Endothelial cell of hepatic sinusoid (primary cell): ENCODE results near the gene SRGAP2B.
"Not testable (repeated sequence)": the region's sequence is repeated elsewhere in the genome, so short reads cannot be mapped to it uniquely, and the experiment has no call there.

ENCODE experiments used
- in situ Hi-C: cut with HindIII; loops from 2 replicates; pipeline ENCODE4 v1.10.0; 2017; ENCODE audit warnings: low sequenced_read_pairs

The SRGAP2B gene

GRCh38 chr1:145093517-145094149, 1.5 kb downstream of the SRGAP2B start:
- in situ Hi-C loops = not testable (repeated sequence)

- in situ Hi-C loops = not testable (repeated sequence)
Observed at GRCh38 chr1:145082483-145083255, 12.5 kb downstream of the SRGAP2B start.

- in situ Hi-C loops = not testable (repeated sequence)
Observed at GRCh38 chr1:145080193-145080592, 14.9 kb downstream of the SRGAP2B start.

GRCh38 chr1:145079737-145080136, 15.4 kb downstream of the SRGAP2B start:
- in situ Hi-C loops = not testable (repeated sequence)

GRCh38 chr1:145078787-145079370, 16.2 kb downstream of the SRGAP2B start:
- in situ Hi-C loops = not testable (repeated sequence)

GRCh38 chr1:145077872-145078786, 17.0 kb downstream of the SRGAP2B start:
- in situ Hi-C loops = not testable (repeated sequence)

GRCh38 chr1:145076877-145077276, 18.3 kb downstream of the SRGAP2B start:
- in situ Hi-C loops = not testable (repeated sequence)

GRCh38 chr1:145074021-145074559, 21.0 kb downstream of the SRGAP2B start:
- in situ Hi-C loops = not testable (repeated sequence)

- in situ Hi-C loops = not testable (repeated sequence)
Observed at GRCh38 chr1:145071569-145071968, 23.6 kb downstream of the SRGAP2B start.

- in situ Hi-C loops = not testable (repeated sequence)
Observed at GRCh38 chr1:145066486-145066885, 28.6 kb downstream of the SRGAP2B start.

GRCh38 chr1:145065194-145065826, 29.8 kb downstream of the SRGAP2B start:
- in situ Hi-C loops = not testable (repeated sequence)

GRCh38 chr1:145063941-145064648, 31.0 kb downstream of the SRGAP2B start:
- in situ Hi-C loops = not testable (repeated sequence)

GRCh38 chr1:145063285-145063684, 31.8 kb downstream of the SRGAP2B start:
- in situ Hi-C loops = not testable (repeated sequence)

GRCh38 chr1:145058184-145058583, 36.9 kb downstream of the SRGAP2B start:
- in situ Hi-C loops = not testable (repeated sequence)

GRCh38 chr1:145055217-145055760, 39.8 kb downstream of the SRGAP2B start:
- in situ Hi-C loops = not testable (repeated sequence)

- in situ Hi-C loops = not testable (repeated sequence)
Observed at GRCh38 chr1:145053428-145053827, 41.7 kb downstream of the SRGAP2B start.

GRCh38 chr1:145052019-145052776, 42.9 kb downstream of the SRGAP2B start:
- in situ Hi-C loops = not testable (repeated sequence)

- in situ Hi-C loops = not testable (repeated sequence)
Observed at GRCh38 chr1:145048181-145048856, 46.8 kb downstream of the SRGAP2B start.
